Left ventricle myocardium inferior (tissue), 1 donor: ENCODE results near the gene SDC3. TPM values are rescaled to one million over a fixed set of nuclear protein-coding genes. Genes with fewer than 3 reads are reported as not detected.

Experiments used
- DNase-seq: peaks from one replicate; pipeline ENCODE4 v3.0.0-alpha.2; 2020
- H3K27ac ChIP-seq: fragments of 200-600 bp; replicated peaks from 2 replicates; pipeline ENCODE4 v1.8.0; 2021
- H3K27me3 ChIP-seq: fragments of 200-600 bp; 2 replicates; pipeline ENCODE4 v1.8.0; 2021; ENCODE audit warnings: low read depth
- H3K36me3 ChIP-seq: fragments of 200-600 bp; 2 replicates; pipeline ENCODE4 v1.8.0; 2021
- H3K4me1 ChIP-seq: fragments of 200-600 bp; 2 replicates; pipeline ENCODE4 v1.8.0; 2021
- H3K4me3 ChIP-seq: fragments of 200-600 bp; 2 replicates; pipeline ENCODE4 v1.8.0; 2021; ENCODE audit warnings: mild to moderate bottlenecking, moderate library complexity
- H3K9me3 ChIP-seq: fragments of 200-600 bp; replicated peaks from 2 replicates; pipeline ENCODE4 v1.8.0; 2021
- CTCF ChIP-seq: fragments of 200-600 bp; IDR thresholded peaks from 2 replicates; pipeline ENCODE4 v1.8.0; 2021; ENCODE audit warnings: antibody characterized with exemption, mild to moderate bottlenecking, borderline replicate concordance
- intact Hi-C: fragments of 100-400 bp; cut with micrococcal nuclease; formaldehyde crosslinking; loops from one replicate; pipeline ENCODE4 v1.11.0; 2022
- total RNA-seq: library from RNA; stranded (reverse); fragmentation: NEBNext Ultra II Directional; extraction: Animal tissue kit (Norgen Biotek cat#: 25700); gene quantifications from one replicate; pipeline ENCODE4 v1.2.1, GENCODE V29; 2021
- donor health status: DM: no; HTN: yes; CAD: no; lungs with severe emphysema.

Gene SDC3
- total RNA-seq, 1 donor from 2014 or later, result 25.3 TPM

GRCh38 chr1:30881319-30882181 is 27.0 kb downstream of the SDC3 start:
- no peak for TF ChIP-seq CTCF
- intact Hi-C loops, result no loop called here
- Histone ChIP-seq H3K27ac (no peak overlapping the region), H3K9me3 (no peaks in the 10 kb centered on the region), H3K4me3 (no peak overlapping the region), H3K36me3 (peaks cover 3% of the 10 kb centered on the region), H3K4me1 (peaks cover 34% of the 10 kb centered on the region), H3K27me3 (no peaks in the 10 kb centered on the region)
- no peak for DNase-seq

DNA sequence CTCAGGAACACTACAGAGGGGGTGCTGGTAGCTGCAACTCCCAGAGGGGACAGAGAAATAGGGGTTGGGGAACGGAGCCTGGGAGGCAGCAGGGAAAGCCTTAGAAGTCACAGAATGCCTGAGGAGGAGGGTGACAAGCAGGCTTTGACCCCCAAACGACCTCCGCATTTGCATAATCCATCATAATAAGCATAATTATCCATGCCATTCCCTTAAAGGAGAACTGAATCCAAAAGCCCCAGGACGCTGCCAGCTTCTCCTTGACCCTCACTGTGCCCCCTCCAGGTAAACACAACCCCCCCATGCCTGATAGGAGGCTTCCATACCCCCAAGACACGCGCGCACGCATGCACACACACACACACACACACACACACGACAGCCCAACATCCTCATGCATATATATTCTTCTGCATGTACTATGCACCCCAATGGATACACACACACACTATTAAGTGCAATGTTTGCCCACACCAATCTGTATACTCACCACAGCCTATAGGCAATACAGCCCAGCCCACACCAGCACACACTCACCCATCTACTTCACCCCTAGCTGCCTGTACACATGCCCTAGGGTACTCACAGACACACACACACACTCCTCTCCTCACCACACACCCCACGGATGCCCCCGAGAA is 27.8 kb downstream of the SDC3 start:
- no peak for TF ChIP-seq CTCF
- no peaks in the 10 kb centered on the region for H3K27me3 ChIP-seq
- H3K36me3 ChIP-seq, result peaks cover 4% of the 10 kb centered on the region
- intact Hi-C loops, result no loop called here
- no peak for DNase-seq
- no peak overlapping the region for H3K27ac ChIP-seq
- peaks cover 34% of the 10 kb centered on the region for H3K4me1 ChIP-seq
- no peak overlapping the region for H3K4me3 ChIP-seq
- H3K9me3 ChIP-seq, result no peaks in the 10 kb centered on the region

DNA sequence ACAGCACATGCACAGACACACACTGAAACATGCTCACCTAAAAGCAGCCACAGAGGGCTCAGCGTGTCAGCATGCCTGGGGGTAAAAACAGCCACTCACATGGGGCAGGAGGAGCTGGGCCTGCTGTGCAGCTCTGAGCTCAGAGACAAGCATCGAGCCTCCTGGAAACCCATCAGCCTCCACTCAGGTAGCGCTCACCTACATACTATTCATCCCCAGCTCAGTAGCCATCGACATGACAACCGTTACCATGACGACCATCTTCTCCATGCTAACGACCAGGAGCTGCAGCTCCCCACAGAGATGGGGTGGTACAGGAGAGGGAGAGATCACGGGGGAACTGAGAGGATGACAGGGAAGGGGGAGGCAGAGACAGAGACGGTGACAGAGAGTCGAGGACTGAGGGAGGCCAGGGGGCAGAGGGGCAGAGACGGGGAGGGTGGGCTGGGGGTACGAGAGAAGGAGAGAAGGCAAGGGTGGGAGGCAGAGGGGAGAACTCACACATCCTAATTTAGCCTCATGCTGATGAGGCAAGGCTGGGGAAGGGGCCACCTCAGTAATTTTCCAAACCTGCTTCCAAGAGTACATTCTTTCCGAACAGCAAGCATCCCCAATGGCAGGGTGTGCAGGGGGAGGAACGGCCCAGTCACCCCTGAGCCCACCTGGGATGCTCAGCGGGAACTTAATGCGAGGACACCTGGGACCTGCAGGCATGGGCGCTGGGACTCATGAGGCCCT is 28.4 kb downstream of the SDC3 start:
- intact Hi-C loops, result no loop called here
- Histone ChIP-seq H3K27me3 (no peaks in the 10 kb centered on the region), H3K9me3 (no peaks in the 10 kb centered on the region), H3K4me1 (peaks cover 32% of the 10 kb centered on the region), H3K27ac (no peak overlapping the region), H3K36me3 (peaks cover 5% of the 10 kb centered on the region), H3K4me3 (no peak overlapping the region)
- TF ChIP-seq CTCF, result no peak
- no peak for DNase-seq

DNA sequence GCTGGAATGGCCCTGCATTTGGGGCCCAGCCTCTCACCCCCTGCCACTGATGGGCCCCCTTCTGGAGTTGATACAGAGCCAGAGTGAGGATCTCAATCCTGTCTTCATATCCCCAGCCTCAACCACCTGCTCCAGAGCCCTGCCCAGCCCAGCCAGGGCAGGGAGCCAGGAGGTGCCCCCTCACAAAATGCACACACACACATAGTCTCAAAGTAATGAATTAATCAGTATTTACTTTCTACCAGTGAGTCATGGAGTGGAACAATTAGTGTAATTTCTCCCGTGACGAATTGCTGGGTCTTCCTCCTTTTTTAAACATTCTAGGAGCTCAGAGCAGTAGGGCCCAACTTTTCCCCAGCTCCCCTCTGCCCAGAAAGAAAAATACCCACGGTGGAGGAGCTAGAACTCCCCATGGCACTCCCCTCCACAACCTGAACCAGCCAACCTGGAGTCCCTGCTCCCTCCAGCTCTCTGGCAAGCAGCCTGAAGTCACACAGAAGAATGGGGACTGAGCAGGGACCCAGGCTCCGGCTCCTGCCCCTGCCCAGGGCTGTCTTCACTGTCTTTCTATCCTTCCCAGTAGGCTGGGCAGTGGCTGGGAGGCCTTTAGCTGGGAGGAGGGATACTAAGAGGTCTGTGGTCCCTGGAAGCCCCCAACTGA is 29.3 kb downstream of the SDC3 start:
- Histone ChIP-seq H3K4me1 (peaks cover 30% of the 10 kb centered on the region), H3K27me3 (no peaks in the 10 kb centered on the region), H3K36me3 (peaks cover 12% of the 10 kb centered on the region), H3K4me3 (no peak overlapping the region), H3K9me3 (no peaks in the 10 kb centered on the region), H3K27ac (no peak overlapping the region)
- intact Hi-C loops, result no loop called here
- no peak for DNase-seq
- no peak for TF ChIP-seq CTCF

DNA sequence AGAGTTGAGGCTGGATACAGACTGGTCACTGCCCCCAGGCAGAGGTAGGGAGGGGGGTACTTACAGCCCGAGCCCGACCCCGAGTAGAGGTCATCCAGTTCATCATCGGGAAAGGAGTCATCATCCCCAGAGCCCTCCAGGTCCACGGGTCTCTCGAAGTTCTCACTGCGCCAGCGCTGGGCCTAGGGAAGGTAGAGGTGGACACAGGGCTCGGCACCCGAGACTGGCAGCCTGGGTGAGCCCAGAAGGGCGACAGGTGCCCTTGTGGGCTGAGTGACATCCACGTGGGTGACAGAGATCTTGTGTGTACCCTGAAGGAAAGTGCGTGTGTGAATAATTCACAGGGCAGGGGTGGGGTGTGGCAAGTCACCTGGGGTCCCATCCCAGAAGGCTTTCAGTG is 30.0 kb downstream of the SDC3 start:
- Histone ChIP-seq H3K27ac (no peak overlapping the region), H3K27me3 (no peaks in the 10 kb centered on the region), H3K9me3 (peaks cover 3% of the 10 kb centered on the region), H3K4me1 (peaks cover 24% of the 10 kb centered on the region), H3K4me3 (no peak overlapping the region), H3K36me3 (peaks cover 19% of the 10 kb centered on the region)
- intact Hi-C loops, result no loop called here
- no peak for DNase-seq
- no peak for TF ChIP-seq CTCF
